LoVo (cell line): ENCODE measurements around the gene PKP4.
A peak's percentile ranks its signal among the peaks of the same experiment; 100 is the strongest.

Source experiments
- DNase-seq: peaks from one replicate; pipeline ENCODE4 v3.0.0-alpha.2; 2016; ENCODE audit warnings: low spot score

PKP4 gene

DNA sequence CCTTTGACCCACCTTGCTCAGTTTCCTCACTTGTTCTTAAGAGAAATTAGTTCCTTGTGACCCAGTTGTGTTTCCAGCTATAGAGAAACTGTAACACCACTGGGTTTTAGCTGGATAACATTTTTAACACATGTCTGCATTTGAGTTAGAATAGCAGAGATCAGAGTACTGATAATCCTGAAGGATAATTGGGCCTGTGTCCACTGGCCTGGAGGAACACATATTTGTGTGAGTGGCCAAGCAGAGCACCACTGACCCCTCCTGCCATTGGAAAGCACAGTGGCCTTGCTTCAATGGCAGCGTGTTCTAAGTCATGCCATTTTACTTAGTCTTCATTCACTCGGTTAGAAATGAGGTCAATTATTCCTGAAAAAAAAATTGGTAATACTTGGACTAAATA lies 42.6 kb downstream of the PKP4 start:
- no peak for DNase-seq

DNA sequence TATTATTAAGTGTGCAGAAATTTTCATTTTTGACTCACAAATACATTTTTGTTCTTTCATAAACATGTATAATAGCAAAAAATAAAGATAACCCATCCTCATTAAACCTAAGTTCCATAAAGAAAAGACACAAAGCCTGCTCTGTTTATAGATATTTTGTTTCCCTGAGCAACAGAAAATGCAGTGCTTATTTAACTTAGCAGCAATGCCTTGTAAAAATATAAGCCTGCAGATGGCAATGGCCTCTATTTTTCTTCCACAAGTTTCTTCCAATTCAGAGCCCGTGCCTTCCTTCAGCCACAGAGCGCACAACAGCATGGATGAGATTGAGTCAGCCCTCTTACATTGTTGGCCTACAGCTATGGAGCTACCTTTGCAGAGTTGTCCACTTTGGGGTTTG lies 43.6 kb downstream of the PKP4 start:
- no peak for DNase-seq

DNA sequence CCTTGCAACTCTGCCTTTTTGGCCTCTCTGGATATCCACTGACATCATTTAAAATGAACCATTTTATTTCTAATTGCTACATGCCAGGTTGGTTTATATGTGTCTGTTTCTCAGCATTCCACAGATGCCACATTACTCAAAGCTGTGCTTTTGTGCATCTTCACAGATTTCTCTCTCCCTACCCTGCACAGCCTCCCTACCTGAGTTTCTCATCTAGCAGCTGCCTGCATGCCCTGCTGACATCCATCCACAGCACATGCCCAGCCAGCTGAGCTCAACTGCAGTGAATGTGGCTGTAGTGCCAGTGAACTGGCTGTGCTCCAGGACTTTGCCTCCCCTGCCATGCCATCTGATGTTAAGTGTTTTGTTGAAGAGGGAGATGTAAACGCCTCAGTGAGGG lies 44.5 kb downstream of the PKP4 start:
- DNase-seq = no peak

DNA sequence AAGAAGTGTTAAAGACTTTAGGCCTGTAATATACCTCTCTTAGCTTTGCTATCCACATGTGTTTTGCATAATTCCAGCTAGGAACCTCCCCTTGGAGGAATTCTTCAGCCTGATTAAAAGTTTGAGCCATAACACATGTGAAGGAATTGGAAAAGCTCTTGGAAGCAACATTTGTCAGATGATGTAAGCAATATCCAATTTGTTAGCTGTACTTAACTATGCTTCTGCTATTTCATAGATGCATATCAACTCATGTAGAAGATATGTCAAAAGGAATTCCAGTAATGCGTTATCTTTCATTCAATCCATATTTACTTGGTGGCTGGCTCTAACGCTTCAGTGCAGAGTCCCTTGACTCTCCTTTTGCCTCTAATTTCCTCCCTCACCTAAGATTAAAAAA lies 46.2 kb downstream of the PKP4 start:
- peak; percentile 6 for DNase-seq

DNA sequence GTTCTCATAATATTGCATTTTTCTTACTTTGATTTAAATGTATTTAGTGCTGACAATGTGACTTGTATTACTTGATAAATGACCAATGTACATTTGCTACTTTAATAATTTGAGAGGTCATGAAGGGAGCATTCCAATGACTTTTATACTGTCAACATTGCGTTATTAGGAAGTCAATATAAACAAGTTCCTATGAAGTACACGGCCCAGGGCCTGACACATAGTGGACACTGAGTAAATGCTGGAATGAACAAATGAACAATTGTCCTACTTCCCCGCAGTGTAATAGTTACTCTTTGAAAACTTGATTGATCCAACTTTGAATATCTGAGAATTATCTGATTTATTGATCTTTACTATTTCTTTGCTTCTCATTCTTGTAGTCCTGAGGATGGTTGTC lies 47.3 kb downstream of the PKP4 start:
- no peak for DNase-seq

DNA sequence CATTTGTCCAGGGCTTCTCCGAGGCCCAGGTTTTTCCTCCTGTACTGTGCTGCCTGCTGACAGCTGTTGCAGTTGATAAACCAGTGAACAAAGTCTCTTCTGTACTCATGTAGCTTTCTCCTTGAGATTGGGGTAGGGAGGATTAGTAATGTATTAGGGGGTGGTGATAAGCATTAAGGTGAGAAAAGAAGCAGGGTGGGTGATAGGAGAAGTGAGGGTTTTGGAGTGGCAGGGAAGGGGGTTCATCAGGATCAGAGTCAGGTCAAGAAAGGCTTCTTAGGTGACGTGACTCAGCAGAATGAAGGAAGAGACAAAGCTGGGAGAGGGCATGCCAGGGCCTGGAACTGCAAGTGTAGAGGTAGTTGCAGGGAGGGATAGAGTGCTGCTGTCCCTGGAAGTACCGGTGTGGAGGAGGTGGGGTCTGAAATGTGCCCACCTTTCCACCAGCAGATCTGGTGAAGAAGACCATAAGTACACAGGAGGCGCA lies 48.7 kb downstream of the PKP4 start:
- no peak for DNase-seq

DNA sequence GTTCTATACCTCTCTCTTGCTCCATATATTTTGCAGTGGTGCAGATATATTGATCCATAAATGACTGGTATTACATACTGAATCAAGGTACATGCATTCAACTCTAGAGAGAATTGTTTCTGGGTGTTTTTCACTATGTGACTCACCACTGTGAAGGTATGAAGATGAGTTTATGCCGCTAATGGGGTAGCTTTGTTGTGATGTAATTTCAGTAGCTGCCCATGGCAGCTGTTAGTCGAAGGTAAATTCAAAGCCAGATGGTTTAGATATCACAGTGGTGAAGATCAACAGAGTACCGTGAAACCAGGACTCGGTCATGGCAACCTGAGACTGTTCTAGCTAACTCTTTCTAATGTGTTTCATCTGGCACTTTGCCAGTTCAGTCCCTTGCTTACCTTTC lies 50.4 kb downstream of the PKP4 start:
- no peak for DNase-seq

DNA sequence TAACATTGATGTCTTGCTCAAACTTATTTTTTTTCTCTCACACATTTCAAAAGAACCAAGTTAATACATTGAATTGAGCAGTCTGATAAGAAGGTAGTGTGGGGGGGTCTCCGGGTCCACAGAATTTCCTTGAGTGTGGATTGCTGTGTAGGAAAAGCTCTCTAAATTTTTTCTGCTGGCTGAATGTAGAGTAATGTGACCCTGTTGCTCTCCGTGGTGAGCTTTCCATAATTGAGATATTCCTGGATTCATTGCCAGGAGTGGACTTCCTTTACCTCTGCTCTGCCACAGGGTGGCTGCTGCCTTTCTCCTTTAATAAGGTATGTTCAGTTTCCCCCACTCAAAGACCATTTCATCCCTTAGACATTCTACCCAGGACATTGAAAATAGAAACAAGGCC lies 50.9 kb downstream of the PKP4 start:
- DNase-seq = no peak

DNA sequence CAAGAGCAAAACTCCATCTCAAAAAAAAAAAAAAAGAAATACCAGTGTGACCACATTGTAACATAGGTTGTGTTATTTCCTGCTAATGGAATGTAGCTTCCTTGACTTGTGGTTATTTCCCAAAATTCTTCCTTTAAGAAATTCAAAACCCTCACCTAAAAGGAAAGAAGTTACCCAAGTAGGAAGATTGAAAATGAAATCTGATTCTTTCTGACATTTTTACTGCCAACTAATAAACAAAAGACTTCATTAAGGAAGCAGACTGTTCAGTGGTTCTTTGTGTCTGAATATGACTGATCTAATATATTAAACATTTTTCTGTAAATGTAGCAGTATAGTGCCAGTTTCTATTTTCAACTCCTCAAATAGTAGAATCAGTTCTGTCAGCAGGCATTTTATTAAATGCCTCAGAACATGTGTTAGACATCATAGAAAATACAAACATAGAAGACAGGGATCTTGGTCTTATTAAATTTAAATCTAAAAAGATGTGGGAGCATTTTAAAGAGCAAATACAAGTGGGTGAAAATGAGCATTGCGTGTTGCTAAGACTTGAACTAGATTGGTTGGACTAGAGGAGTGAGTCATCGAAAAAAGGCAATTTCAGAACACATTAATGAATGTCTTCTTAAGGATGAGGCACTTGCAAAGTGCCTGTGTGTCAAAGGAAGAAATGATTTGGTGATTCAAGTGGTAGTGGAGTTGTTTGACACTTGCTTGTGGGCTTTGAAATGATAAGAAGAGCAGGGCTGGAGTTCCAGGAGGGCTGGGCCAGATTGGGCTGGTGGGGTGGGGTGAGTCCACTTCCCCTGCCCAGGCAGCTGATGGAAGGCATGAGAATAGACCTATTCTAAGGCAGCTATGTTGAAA lies 53.4 kb downstream of the PKP4 start:
- no peak for DNase-seq

DNA sequence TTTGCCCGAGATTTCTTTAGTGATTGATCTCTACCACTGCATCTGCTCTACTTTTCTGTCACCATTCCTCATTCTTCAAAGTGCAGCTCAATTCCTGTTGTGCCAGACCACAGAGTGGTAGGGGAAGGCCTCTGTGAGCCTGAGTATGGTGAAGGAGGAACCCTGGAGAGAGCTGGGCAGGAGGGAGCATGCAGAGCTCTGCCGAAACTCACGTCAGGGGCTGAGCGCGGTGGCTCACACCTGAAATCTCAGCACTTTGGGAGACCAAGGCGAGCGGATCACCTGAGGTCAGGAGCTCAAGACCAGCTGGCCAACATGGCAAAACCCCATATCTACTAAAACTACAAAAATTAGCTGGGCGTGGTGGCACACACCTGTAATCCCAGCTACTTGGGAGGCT lies 54.1 kb downstream of the PKP4 start:
- no peak for DNase-seq

DNA sequence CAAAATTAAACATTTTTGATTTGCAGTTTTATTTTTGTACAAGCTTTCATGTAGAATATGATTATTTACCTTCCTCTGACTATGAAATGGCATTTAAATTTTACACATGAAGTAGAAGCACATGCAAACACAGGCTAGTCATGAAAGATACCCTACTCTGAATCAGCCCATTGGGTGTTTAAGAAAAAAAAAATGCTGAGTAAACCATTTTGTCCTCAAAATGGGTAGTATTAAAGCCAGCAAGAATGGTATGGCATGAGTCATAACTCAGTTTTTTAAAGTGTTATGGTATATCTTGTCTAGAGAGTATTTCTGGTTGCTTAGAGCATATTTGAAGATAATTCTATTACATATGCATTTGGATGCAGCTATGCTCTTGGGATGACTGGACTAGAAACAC lies 55.0 kb downstream of the PKP4 start:
- no peak for DNase-seq

DNA sequence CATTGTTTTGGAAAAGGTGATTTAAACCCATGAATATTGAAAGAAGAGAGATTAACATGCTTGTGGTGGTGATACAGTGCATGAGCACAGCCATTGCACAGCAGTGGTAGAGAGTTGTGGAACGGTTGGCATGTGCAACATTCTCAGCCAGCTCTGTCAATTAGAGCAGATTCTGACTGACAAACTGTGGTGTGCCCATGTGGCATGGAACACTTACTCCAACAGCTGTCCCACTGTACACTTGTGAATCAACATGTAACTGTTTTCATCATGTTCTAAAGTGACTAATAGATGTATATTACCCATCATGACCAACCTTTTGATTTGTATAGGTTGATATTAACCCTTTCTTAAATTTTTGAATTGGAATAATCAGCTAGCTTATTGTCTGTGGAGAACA lies 55.6 kb downstream of the PKP4 start:
- DNase-seq = no peak

DNA sequence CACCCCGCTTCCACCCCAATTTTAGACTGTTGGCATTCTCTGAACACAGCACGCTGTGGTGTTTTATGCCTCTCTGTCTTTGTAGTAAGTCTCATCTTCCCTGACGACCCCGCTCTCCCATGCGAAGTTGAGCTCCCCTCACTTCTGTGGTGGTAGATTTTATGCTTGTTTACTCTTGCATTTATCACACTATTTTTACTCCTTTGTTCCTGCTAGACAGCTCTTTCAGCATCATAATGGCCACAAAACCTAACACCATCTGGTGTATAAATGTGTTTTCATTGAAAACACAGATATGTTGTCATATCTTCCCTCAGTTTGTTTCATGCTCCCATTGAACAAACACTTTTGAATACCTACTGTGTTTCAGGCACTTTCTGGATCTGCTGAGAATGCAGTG lies 57.1 kb downstream of the PKP4 start:
- DNase-seq = no peak

DNA sequence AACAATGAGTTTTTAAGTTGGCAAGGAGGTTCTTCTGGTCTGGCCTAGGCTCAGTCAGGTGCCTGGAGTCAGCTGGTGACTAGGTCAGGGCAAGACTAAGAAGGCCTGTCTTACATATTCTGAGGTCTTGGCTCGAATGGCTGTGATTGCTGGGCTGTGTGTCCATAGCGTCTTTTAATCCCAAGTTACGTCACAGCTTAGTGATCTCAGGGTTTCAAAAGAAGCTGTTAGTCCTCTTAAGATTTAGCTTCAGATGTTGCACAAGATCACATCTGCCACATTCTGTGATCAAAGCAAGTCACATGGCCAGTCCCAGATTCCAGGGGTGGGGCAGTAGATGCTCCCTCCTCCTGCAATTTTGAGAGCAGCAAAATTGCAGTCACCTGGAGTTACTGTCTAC lies 61.3 kb downstream of the PKP4 start:
- no peak for DNase-seq

DNA sequence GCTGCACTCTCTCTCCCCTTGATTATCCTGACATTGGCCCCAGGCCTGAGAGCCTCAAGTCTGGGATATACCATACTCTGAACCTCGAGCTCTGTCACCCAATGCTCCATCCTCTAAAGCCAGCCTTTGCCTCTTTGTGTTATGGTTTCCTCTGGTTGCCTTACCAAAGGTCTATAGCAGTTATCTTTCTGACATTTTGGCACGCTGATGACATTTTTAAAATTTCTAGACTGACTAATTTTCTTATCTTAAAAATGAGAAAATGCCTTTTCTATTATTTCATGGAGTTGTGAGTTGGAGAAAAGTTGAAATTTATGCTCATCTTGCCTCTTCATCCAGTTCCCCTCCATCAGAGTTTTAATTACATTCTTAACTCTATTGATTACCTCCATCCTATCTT lies 62.7 kb downstream of the PKP4 start:
- DNase-seq = no peak

DNA sequence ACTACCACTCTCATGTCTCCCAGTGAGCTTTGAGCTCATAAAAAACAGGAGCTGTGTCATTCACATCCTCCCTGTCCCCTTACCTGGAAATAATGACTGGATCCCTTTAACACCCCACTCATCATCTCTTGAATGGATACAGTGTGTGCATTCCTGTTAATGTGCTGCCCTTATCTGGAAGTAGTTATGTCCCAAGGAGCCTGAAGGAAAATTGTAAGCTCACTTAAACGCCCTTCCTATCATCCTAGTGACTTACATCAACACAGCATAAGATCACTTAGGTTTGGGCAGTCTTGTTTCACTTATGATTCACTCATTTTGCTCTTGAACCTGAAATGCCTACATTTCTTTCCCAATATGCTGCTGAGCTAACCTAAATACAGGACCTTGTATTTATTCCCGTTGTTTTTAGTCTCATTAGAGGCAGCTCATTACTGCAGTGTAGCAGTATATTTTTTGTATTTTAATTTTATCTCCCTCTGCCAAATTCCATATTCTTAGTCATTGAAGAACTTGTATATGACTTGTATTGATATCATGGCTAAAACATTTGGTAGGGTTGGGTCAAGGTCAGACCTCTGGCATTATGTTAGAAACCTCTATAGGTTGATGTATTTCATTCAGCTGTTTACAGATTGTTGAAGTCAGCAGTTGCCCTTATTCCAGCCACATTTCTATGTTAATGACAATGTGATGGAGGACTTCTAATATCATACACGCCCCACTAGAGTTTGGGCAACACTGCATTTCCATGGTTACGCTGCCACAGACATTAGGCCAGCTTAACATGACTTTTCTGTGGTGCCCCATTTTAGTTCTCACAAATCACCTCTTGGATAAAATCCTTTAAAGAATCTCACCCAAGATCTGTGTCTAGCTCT lies 72.9 kb downstream of the PKP4 start:
- no peak for DNase-seq

DNA sequence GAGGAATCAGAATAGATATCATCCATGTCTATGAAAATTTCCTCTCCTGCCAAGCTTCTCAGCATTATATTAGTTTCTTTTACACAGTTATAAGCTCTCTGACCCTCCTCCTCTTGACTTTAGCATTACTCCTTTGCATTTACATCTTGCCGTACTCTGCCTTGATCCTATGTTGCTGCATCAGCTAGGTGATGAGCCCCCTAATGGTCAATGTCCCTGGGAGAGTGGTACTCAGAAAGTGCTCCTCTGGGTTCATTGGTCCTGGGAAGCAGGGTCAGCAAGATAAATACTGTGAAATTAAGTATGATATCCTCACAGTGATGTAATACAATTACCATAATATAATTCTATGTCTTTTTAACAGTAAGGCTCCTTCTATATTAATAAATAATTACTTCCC lies 74.1 kb downstream of the PKP4 start:
- DNase-seq = no peak

DNA sequence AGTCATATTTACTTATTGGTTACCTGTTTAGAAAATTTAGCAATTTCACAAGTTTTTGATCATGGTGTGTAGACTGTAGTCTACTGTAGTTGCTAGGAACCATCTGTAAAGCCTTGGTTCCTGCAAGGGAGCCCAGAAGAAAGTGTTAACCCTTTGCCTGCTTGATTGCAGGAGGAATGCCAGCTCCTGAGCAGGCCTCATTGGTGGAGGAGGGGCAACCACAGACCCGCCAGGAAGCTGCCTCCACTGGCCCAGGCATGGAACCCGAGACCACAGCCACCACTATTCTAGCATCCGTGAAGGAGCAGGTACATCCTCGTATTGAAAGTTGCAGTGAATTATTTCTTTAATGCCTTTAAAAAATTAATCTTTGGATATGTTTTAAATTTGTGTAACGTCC lies 76.3 kb downstream of the PKP4 start:
- no peak for DNase-seq

DNA sequence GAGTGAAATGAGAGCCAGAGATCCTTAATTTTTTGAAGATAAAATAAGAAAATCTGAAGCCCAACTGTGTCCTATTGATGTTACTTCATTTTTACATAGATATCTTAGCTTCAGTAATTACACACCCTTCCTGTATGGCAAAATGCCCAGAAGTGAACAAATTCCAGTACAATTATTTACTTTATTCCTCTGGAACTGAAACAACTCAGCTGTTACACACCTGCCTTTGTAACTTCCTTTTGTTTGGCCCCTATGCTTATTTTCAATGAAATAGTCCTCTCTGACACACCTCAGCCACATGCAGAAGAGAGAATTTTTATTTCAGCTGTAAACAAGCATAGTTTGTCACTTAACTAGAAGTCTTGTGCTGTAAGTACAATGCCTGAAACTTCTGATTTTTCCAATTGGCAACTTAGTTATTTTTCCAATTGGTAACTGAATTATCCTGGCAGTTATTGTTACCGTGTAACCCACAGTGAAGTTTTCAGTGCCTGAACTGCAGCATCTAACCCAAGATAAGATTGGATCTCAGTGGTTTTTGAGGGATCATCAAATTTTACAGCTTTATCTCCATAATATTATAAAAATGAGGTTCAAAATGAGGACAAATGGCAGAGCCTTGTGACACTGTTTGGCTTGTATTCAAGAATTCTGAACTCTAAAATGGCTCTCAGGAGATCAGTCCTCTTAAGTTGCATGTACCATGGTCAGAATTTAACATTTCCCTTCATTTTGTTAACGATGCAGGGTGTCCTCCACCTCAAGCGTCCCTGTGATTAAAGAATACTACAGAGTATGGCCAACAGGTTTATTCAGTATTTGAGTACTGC lies 82.6 kb downstream of the PKP4 start:
- peak; percentile 80 for DNase-seq

DNA sequence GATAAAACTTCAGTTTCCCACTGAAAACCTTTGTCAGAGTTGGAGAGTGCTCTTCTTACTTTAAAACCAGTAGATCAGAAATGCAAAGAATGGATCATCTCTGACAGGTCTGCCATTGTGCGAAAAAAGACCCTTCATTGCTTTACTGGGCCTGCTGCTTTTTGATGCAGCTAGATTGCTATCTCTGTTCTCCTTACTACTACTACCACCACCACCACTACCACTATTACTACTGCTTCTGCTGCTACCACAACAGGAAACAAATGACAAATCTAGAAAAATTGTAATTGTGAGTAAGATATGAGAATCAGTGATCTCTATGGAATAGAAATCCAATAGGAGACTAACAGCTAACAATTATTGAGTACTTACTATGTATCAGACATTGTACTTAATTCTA lies 85.8 kb downstream of the PKP4 start:
- no peak for DNase-seq

DNA sequence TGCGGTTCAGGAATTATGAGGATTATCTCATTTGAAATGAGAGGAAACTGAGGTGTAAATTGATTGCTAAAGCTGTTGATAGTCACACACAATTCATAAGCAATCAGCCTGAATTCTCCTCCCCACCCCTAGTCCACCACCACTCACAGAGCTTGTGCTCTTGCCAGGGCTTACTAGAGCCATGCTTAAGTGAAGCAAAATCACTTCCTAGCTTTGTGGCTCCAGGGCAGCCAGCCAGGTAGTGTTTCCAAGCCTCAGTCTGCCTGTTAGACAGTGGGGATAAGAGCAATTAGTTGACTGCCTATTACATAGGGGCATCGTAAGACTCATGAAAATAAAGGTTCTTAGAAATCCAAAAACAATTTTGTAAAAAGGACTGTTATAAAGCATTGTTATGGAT lies 87.2 kb downstream of the PKP4 start:
- DNase-seq = no peak

DNA sequence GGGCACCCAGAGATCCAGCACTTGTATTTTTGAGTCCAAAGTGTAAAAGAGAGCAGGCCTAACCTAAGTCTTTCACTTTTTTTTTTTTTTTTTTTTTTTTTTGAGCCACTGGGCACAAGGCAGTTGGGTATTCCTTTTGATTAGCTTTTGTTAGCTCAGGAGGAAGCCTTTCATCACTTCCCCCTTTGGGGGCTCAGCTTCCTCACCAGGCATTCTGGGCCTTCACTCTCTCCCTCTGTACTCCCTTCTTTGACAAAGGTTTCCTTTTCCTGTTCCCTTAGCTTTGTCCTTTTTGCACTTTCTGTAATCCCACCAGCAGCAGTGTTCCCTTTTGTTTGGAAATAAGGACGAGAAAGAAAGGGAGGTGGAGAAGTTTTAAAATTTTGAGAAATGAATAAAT lies 88.2 kb downstream of the PKP4 start:
- DNase-seq = no peak
